Endothelial cell of umbilical vein (primary cell): ENCODE data around the gene OLA1. TPM values are rescaled to one million over a fixed set of nuclear protein-coding genes. Genes with fewer than 3 reads are reported as not detected.

ENCODE experiments used
- BruUV-seq: library from RNA; stranded (reverse); fragments of 400-500 nt; replicated peaks from 2 replicates; lab custom pipeline; 2021; lab: Mats Ljungman, UMichigan
- CTCF ChIA-PET: fragments of 300-600, 350-600 bp; sonication (Branson Sonifier 250); formaldehyde crosslinking; loops from one replicate; lab custom pipeline; 2021; ENCODE audit warnings: antibody characterized with exemption, inconsistent platforms; lab: Charles Lee
- POLR2A ChIA-PET: fragments of 300-600, 350-600 bp; sonication (Branson Sonifier 250); formaldehyde crosslinking; loops from one replicate; lab custom pipeline; 2021; ENCODE audit warnings: antibody characterized with exemption, inconsistent platforms; lab: Charles Lee
- DNase-seq: peaks from one replicate; pipeline ENCODE4 v3.0.0-alpha.2; 2011; ENCODE audit warnings: low read depth, low spot score
- FAIRE-seq: peaks from 2 replicates; lab custom pipeline; 2011; peaks lifted over from hg19 to GRCh38; lab: Jason Lieb, UNC
- H2AFZ ChIP-seq: 2 replicates; pipeline ENCODE4 v1.6.0; 2012; ENCODE audit warnings: low read depth, low read length, control low read depth, inconsistent platforms
- H3K27ac ChIP-seq: 2 replicates; pipeline ENCODE4 v1.5.1; 2011; ENCODE audit warnings: low read depth, mild to moderate bottlenecking, control low read depth, low read length, moderate library complexity; ENCODE audit not compliant: insufficient read depth
- H3K27me3 ChIP-seq, 2 experiments: 2 replicates each; pipeline versions ENCODE4 v1.6.0 to v1.6.1; 2011; ENCODE audit warnings: low read length in 2 of 2, mixed read lengths in 1 of 2; ENCODE audit not compliant: control insufficient read depth in 2 of 2, insufficient read depth in 2 of 2
- H3K36me3 ChIP-seq, 2 experiments: 2 replicates in 1 of 2; 3 replicates in 1 of 2; pipeline ENCODE4 v1.5.1; 2011; ENCODE audit warnings: low read length in 2 of 2, mild to moderate bottlenecking in 1 of 2, moderate library complexity in 1 of 2; ENCODE audit not compliant: control insufficient read depth in 2 of 2, insufficient read depth in 2 of 2; ENCODE audit errors: extremely low read depth in 1 of 2
- H3K4me1 ChIP-seq: 3 replicates; pipeline ENCODE4 v1.5.1; 2011; ENCODE audit warnings: mild to moderate bottlenecking, low read length; ENCODE audit not compliant: control insufficient read depth, insufficient read depth; ENCODE audit errors: extremely low read depth
- H3K4me2 ChIP-seq: 2 replicates; pipeline ENCODE4 v1.6.1; 2011; ENCODE audit warnings: low read length, control low read depth, mixed read lengths; ENCODE audit not compliant: insufficient read depth
- H3K4me3 ChIP-seq, 3 experiments: fragments of 200-600 bp in 1 of 3; sonication (generic), shearing (Covaris generic) in 1 of 3; replicated peaks in 1 of 3; 2 replicates each; pipeline ENCODE4 v1.5.1; 2011 to 2016; ENCODE audit warnings: control low read depth in 3 of 3, low read length in 3 of 3, mild to moderate bottlenecking in 2 of 3, inconsistent platforms in 1 of 3, low read depth in 1 of 3, moderate library complexity in 1 of 3; ENCODE audit not compliant: insufficient read depth in 1 of 3
- H3K79me2 ChIP-seq: 2 replicates; pipeline ENCODE4 v1.6.0; 2012; ENCODE audit warnings: low read length, inconsistent platforms; ENCODE audit not compliant: control insufficient read depth, insufficient read depth
- H3K9ac ChIP-seq: replicated peaks from 2 replicates; pipeline ENCODE3; 2011; ENCODE audit warnings: low read length, control low read depth; ENCODE audit not compliant: insufficient read depth; ENCODE audit errors: extremely low read depth
- H3K9me1 ChIP-seq: replicated peaks from 3 replicates; pipeline ENCODE4 v1.6.0; 2011; ENCODE audit warnings: mild to moderate bottlenecking, low read length; ENCODE audit not compliant: control insufficient read depth, insufficient read depth; ENCODE audit errors: extremely low read depth
- H3K9me3 ChIP-seq: replicated peaks from 2 replicates; pipeline ENCODE4 v1.5.1; 2012; ENCODE audit warnings: low read length, inconsistent platforms; ENCODE audit not compliant: control insufficient read depth, insufficient read depth
- H4K20me1 ChIP-seq: replicated peaks from 2 replicates; pipeline ENCODE3; 2011; ENCODE audit warnings: mild to moderate bottlenecking, low read length; ENCODE audit not compliant: control insufficient read depth, insufficient read depth; ENCODE audit errors: extremely low read depth
- CTCF ChIP-seq, 2 donors: IDR thresholded peaks; 1 replicate in 1 of 2; 2 replicates in 1 of 2; pipeline ENCODE4 v1.5.1; 2011; ENCODE audit warnings: low read length in 2 of 2, mild to moderate bottlenecking in 2 of 2, moderate library complexity in 2 of 2, control low read depth in 1 of 2, inconsistent platforms in 1 of 2, low read depth in 1 of 2; ENCODE audit not compliant: insufficient read depth in 1 of 2; ENCODE audit errors: extremely low read depth in 1 of 2
- EZH2 ChIP-seq: IDR thresholded peaks from 2 replicates; pipeline ENCODE4 v1.6.1; 2012; ENCODE audit warnings: borderline replicate concordance, low read depth, mild to moderate bottlenecking, moderate library complexity, low read length, inconsistent platforms; ENCODE audit not compliant: severe bottlenecking
- FOS ChIP-seq: IDR thresholded peaks from 2 replicates; pipeline ENCODE4 v1.6.1; 2011; ENCODE audit warnings: mild to moderate bottlenecking, low read length, moderate library complexity, borderline replicate concordance; ENCODE audit not compliant: insufficient read depth
- GATA2 ChIP-seq: IDR thresholded peaks from 2 replicates; pipeline ENCODE4 v1.7.0; 2011; ENCODE audit warnings: low read depth, mild to moderate bottlenecking, moderate library complexity, mixed read lengths, low read length; ENCODE audit not compliant: insufficient read length, insufficient read depth
- JUN ChIP-seq: IDR thresholded peaks from 2 replicates; pipeline ENCODE4 v1.6.1; 2011; ENCODE audit warnings: borderline replicate concordance, low read depth; ENCODE audit not compliant: insufficient read length, insufficient read depth
- MYC ChIP-seq: IDR thresholded peaks from one replicate; pipeline ENCODE4 v1.6.1; 2011; ENCODE audit warnings: mild to moderate bottlenecking, low read depth, low read length
- POLR2A ChIP-seq: IDR thresholded peaks from 2 replicates; pipeline ENCODE4 v1.6.1; 2012; ENCODE audit warnings: low read depth, mild to moderate bottlenecking, control low read depth, low read length
- dilution Hi-C: fragments of 300-500 bp; cut with MboI; formaldehyde crosslinking; loops from one replicate; pipeline ENCODE4 v1.15.0; 2019; ENCODE audit warnings: low sequenced_read_pairs; ENCODE audit not compliant: extremely low pct_ligation_motif_present
- intact Hi-C: fragments of 100-400 bp; cut with micrococcal nuclease; formaldehyde crosslinking; loops from one replicate; pipeline ENCODE4 v1.10.0; 2022
- polyA plus RNA-seq, 4 experiments: library from polyadenylated mRNA; depleted of rRNA in 3 of 4; stranded (reverse) in 3 of 4; unstranded in 1 of 4; fragments of >200 nt; gene quantifications; 2 replicates each; pipeline versions ENCODE4 v1.2.1 to v1.2.3, GENCODE V29; 2011 to 2012; ENCODE audit warnings: missing spikeins in 1 of 4
- total RNA-seq: library from RNA; stranded (reverse); gene quantifications from 2 replicates; pipeline ENCODE4 v1.2.3, GENCODE V29; 2021
- TF ChIP-seq, protein P1 (sequence below): IDR thresholded peaks from 2 replicates; pipeline ENCODE4 v1.6.1; 2011; ENCODE audit not compliant: insufficient read depth, insufficient read length

Gene OLA1
- total and polyA plus RNA-seq, 2 donors (not counting 3 experiments of a cell fraction or from before 2014, with no cell fraction given): 30.6 to 93.9 TPM

DNA sequence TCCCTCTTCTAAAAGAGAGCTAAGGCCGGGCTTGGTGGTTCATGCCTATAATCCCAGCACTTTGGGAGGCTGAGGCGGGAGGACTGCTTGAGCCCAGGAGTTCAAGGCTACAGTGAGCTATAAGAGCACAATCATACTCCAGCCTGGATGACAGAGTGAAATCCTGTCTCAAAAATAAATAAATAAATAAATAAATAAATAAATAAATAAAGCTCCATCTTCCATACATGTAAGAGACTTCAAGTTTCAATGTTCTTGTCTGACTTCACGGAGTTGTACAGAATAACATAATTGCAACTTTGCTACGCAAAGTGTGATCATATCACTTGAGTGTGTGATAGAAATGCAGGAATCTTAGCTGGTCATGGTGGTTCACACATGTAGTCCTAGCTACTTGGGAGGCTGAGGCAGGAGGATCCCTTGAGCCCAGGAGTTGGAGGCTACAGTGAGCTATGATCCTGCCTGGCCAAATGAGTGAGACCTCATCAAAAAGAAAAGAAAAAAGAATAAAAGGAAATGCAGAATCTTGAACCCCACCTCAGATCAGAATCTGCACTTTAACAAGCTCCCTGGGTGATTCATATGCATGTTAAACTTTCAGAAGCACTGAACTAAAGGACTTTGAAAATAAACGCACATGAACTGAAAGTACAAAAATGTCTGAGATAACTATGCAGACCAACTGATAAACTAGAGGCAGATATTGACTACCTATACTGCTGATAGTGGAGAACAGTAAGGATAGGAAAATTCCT, 159.4 kb downstream of the OLA1 start:
- ChIA-PET POLR2A (no interaction called here), CTCF (interaction anchor here (2.2 kb wide), 1 partner anchor 11 kb away, joined by 9 read pairs; no protein-coding TSS in a partner anchor)
- no peak overlapping the region for H3K9ac ChIP-seq
- intact Hi-C loops (no loop called here), dilution Hi-C loops (no loop called here)
- H4K20me1 ChIP-seq: no peaks in the 10 kb centered on the region
- H2AFZ ChIP-seq: no peak overlapping the region
- no peaks in the 10 kb centered on the region for H3K36me3 ChIP-seq
- H3K79me2 ChIP-seq: no peaks in the 10 kb centered on the region
- no peak overlapping the region for H3K27ac ChIP-seq
- DNase-seq (no peak), FAIRE-seq (no peak)
- H3K4me1 ChIP-seq: no peaks in the 10 kb centered on the region
- H3K9me3 ChIP-seq: no peaks in the 10 kb centered on the region
- no TSS peak for BruUV-seq
- no peaks in the 10 kb centered on the region for H3K9me1 ChIP-seq
- no peak overlapping the region for H3K4me3 ChIP-seq
- no peaks in the 10 kb centered on the region for H3K27me3 ChIP-seq
- H3K4me2 ChIP-seq: no peak overlapping the region
- TF ChIP-seq CTCF (IDR thresholded peaks at IDR 0.05; ENCODE audit: extremely low read depth in 1 of 2, insufficient read depth in 1 of 2, low read depth in 1 of 2, low read length in 2 of 2): no peak
- no peak for TF ChIP-seq POLR2A
- TF ChIP-seq, protein P1, sequence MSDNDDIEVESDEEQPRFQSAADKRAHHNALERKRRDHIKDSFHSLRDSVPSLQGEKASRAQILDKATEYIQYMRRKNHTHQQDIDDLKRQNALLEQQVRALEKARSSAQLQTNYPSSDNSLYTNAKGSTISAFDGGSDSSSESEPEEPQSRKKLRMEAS: no peak
- TF ChIP-seq MYC: no peak
- TF ChIP-seq FOS: no peak
- TF ChIP-seq GATA2: no peak
- no peak for TF ChIP-seq EZH2
- no peak for TF ChIP-seq JUN
